ENCODE results near the gene TMEM151B.

Gene TMEM151B

DNA sequence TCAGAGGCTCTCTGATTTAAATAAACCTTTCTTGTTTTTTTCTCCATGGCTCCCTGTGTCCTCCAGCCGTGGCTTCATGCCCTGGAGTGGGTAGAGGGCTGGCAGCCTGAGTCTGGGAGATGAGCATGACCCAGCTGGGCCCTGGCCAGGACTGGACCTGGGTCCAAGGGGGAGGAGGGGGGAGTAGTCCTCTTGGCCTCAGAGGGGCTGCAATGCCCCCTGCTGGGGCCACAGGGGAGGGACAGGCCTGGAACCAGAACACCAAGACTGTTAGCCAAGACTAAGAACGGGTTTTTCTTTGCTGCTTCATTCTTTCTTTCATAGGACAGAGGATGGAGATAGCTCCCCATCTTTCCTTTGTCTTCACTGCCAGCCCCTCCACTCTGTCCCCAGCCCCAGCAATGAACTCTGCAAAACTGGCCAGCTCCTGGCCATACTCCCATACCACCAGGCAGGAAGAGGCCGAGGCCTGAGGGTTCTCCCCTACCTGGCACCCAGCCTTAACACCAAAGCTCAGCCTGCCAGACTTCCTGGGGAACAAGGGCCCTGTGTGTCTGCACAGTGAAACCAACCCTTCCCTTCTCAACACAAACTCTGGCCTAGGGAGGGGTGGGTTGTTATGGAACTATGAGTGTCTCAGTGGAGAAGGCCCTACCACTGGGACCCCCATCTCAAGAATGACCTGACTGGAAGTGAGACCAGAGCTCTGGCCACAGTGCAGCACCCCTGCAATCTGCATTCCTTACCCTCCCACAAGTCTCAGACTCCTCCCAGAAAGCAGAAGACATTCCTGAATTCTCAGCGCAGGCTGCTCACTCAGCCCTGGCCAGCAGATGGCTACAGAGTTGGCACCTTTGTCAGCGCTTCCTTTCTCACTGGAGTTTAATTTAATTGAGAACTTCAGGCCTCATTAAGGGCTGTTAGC lies 35.9 kb upstream of the TMEM151B start:
- H3K4me3 ChIP-seq (ENCODE audit: low read length): no peak overlapping the region
- DNase-seq (ENCODE audit: low read depth): peak; percentile 83
- peaks cover 36% of the 10 kb centered on the region for H3K36me3 ChIP-seq (ENCODE audit: control insufficient read depth, insufficient read depth, low read length, severe bottlenecking)
- peak overlapping the region; percentile 81 for H3K9ac ChIP-seq (ENCODE audit: low read length)
- H3K4me1 ChIP-seq (ENCODE audit: control insufficient read depth, insufficient read depth, low read length): peaks cover 68% of the 10 kb centered on the region
- no peaks in the 10 kb centered on the region for H3K27me3 ChIP-seq (replicated peaks; ENCODE audit: control insufficient read depth, insufficient read depth, low read length)
- H3K9me3 ChIP-seq (ENCODE audit: control insufficient read depth, low read length): no peaks in the 10 kb centered on the region

DNA sequence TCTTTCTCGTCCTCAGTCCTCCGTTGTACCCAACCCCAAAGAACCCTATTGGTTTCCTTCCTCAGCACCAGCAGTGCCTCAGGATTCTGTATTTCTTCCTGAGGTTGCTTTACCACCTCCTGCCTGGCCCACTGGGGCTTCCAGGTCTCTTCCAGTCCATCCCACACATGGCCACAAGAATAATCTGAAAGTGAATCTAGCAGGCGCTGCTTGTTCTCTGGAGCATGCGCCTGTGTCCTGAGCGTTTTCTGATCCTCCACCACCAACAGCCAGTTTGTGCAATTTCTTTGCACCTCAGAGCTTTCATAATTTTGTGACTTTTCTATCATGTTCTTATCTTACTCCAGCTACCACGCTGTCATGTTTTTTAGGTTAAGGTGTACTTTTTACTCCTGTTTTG lies 35.0 kb upstream of the TMEM151B start:
- Histone ChIP-seq H3K36me3 (ENCODE audit: control insufficient read depth, insufficient read depth, low read length, severe bottlenecking) (peaks cover 29% of the 10 kb centered on the region), H3K4me1 (ENCODE audit: control insufficient read depth, insufficient read depth, low read length) (peaks cover 59% of the 10 kb centered on the region), H3K4me3 (ENCODE audit: low read length) (no peak overlapping the region), H3K27me3 (replicated peaks; ENCODE audit: control insufficient read depth, insufficient read depth, low read length) (no peaks in the 10 kb centered on the region), H3K9ac (ENCODE audit: low read length) (peak overlapping the region; percentile 81), H3K9me3 (ENCODE audit: control insufficient read depth, low read length) (no peaks in the 10 kb centered on the region)
- DNase-seq (ENCODE audit: low read depth): no peak

DNA sequence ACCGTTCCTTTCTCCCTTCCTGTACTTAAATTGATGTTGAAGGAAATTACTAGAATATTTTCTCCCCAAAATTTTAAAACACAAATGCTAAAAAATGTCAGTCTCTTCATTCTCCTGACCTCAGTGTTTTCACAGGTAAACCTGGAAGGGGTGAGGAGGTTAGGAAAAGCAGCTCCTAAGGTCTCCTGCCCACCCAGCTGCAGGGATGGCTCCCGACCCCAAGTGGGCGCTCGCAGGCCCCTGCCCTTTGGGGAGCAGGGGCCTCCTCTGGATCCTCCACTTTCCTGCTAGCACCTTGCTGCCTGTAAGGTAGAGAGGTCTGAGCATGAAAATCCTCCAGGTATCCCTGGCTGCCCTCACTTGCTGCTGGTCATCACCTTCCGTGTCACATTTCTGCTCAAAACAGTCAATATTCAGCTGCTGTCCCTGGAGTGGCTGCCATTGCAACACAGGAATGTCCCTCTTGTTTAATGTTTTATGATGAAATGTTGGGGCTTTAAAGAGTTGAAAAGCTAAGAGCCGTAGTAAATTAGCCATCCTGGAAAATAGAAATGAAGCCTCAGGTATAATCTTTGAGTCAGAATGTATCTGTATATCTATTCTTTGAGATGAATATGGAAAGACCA lies 34.2 kb upstream of the TMEM151B start:
- Histone ChIP-seq H3K36me3 (ENCODE audit: control insufficient read depth, insufficient read depth, low read length, severe bottlenecking) (peaks cover 24% of the 10 kb centered on the region), H3K4me1 (ENCODE audit: control insufficient read depth, insufficient read depth, low read length) (peaks cover 58% of the 10 kb centered on the region), H3K27me3 (replicated peaks; ENCODE audit: control insufficient read depth, insufficient read depth, low read length) (no peaks in the 10 kb centered on the region), H3K9me3 (ENCODE audit: control insufficient read depth, low read length) (no peaks in the 10 kb centered on the region), H3K4me3 (ENCODE audit: low read length) (no peak overlapping the region), H3K9ac (ENCODE audit: low read length) (peak overlapping the region; percentile 21)
- no peak for DNase-seq (ENCODE audit: low read depth)

DNA sequence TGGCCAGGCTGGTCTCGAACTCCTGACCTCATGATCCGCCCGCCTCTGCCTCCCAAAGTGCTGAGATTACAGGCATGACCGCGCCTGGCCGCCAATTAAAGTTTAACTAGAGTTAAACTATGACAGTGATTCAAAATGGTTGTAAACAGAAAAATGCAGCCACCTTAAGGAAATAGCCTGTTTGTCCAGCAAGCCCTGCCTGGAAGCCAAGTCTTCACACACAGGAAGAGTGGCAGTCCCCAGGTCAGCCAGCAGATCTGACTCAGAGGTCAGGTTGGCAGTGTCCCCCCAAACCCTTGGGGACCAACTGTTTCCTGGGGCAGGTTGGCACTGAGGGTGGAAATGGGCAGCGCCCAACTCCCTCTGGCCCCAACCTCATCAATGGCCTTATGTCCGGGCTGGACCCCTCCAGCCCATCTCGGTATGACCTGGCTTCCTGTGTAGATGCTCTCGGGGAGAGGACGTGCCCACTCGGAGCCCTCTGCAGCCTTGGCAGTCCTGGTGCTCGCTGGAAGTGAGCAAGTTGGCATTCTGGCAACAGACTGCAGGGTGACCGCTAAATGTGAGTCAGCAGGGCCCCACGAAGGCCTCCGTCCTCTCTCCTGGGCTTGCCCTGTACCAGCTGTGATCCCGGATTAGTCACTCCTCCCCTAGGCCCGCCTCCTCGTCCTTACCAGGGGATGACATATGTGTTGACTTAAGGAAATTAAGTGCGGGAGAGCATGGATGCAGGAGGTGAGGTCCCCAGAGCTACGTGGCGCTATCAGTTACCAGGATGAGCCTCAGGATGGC lies 33.0 kb upstream of the TMEM151B start:
- peaks cover 17% of the 10 kb centered on the region for H3K36me3 ChIP-seq (ENCODE audit: control insufficient read depth, insufficient read depth, low read length, severe bottlenecking)
- peak; percentile 95 for DNase-seq (ENCODE audit: low read depth)
- H3K4me3 ChIP-seq (ENCODE audit: low read length): peak overlapping the region; percentile 79

DNA sequence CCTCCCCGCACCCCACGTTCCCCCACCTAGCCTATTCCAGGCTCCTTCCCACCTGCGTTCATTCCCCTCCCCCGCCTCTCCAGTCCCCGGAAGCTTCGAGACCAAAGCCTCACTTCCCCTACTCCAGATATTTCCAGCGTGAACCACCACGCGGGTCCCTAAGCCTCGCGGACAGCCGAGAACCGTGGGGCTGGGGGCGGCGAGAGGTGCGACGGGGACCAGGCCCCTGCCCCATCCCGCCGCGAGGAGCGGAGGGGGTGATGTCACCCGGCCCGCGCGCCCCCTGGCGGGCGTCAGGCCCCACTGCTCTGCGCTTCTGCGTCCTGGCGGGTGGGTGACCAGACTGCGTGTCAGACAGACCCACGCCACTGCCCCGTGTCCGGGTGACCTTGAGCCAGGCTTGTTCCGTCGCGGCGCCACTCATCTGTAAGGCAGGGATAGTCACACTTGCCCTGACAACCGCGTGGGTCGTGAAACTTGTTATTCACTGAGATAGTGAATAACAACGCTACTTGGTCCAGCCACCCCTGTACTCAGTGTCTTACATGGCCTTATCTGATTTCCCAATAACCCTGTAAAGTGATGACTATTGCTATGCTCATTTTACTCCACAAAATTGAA lies 32.3 kb upstream of the TMEM151B start:
- Histone ChIP-seq H3K9ac (ENCODE audit: low read length) (peak overlapping the region; percentile 68), H3K36me3 (ENCODE audit: control insufficient read depth, insufficient read depth, low read length, severe bottlenecking) (peaks cover 10% of the 10 kb centered on the region), H3K4me1 (ENCODE audit: control insufficient read depth, insufficient read depth, low read length) (peaks cover 56% of the 10 kb centered on the region), H3K4me3 (ENCODE audit: low read length) (peak overlapping the region; percentile 79), H3K9me3 (ENCODE audit: control insufficient read depth, low read length) (no peaks in the 10 kb centered on the region), H3K27me3 (replicated peaks; ENCODE audit: control insufficient read depth, insufficient read depth, low read length) (no peaks in the 10 kb centered on the region)
- DNase-seq (ENCODE audit: low read depth): peak; percentile 94

More for the DNA sequence above, 33.0 kb upstream of the TMEM151B start:
- Histone ChIP-seq H3K9me3 (ENCODE audit: control insufficient read depth, low read length) (no peaks in the 10 kb centered on the region), H3K27me3 (replicated peaks; ENCODE audit: control insufficient read depth, insufficient read depth, low read length) (no peaks in the 10 kb centered on the region), H3K9ac (ENCODE audit: low read length) (peak overlapping the region; percentile 68), H3K4me1 (ENCODE audit: control insufficient read depth, insufficient read depth, low read length) (peaks cover 58% of the 10 kb centered on the region)

DNA sequence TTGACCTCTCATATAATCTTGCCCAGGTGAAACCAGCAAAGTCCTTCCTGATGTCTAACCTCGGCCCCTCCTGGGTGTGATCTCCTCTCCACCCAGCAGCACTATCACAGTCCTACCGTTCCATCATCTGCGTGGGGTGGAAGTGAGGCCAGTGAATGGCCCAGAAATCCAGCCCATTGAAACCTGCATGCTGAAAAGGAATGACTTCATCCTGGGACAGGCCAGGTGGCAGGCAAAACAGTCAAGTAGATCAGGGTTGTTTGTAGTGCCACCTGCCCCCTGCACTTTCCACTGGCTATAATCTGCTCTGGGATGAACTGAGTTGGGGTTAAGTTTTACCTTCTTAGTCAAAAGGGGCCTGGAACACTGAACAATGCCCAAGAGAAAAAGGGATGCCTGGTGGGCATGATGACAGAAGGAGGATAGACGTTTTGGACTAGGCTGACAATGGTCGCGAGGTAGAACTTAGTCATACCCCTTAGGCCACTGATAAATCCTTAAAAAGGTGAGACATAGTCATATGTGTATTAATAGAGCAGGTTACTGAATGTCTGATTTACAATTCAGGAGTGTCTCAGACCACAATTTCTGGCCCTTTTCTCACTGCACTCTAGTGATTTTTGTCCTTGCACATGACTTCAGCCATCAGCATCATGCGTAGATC lies 31.4 kb upstream of the TMEM151B start:
- H3K36me3 ChIP-seq (ENCODE audit: control insufficient read depth, insufficient read depth, low read length, severe bottlenecking): peaks cover 4% of the 10 kb centered on the region
- no peak overlapping the region for H3K9ac ChIP-seq (ENCODE audit: low read length)
- H3K9me3 ChIP-seq (ENCODE audit: control insufficient read depth, low read length): no peaks in the 10 kb centered on the region
- DNase-seq (ENCODE audit: low read depth): no peak
- no peak overlapping the region for H3K4me3 ChIP-seq (ENCODE audit: low read length)
- H3K4me1 ChIP-seq (ENCODE audit: control insufficient read depth, insufficient read depth, low read length): peaks cover 47% of the 10 kb centered on the region
- no peaks in the 10 kb centered on the region for H3K27me3 ChIP-seq (replicated peaks; ENCODE audit: control insufficient read depth, insufficient read depth, low read length)

DNA sequence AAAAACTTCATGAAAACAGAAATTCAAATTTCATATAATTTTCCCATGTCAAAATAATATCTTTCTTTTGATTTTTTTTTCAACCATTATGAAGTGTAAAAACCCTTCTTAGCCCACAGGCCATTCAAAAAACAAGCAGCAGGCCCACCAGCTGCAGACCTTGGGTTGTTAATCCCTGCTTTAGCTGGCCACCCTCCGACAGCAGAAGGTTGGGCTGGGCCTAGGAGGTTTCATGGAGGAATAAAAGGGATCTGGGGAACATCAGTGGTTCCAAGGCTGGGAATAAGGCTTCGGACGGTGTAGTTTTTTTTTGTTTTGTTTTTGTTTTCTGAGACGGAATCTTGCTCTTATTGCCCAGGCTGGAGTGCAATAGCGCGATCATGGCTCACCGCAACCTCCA lies 26.9 kb upstream of the TMEM151B start:
- no peaks in the 10 kb centered on the region for H3K36me3 ChIP-seq (ENCODE audit: control insufficient read depth, insufficient read depth, low read length, severe bottlenecking)
- H3K4me3 ChIP-seq (ENCODE audit: low read length): no peak overlapping the region
- H3K9ac ChIP-seq (ENCODE audit: low read length): no peak overlapping the region
- H3K9me3 ChIP-seq (ENCODE audit: control insufficient read depth, low read length): no peaks in the 10 kb centered on the region
- DNase-seq (ENCODE audit: low read depth): no peak
- H3K4me1 ChIP-seq (ENCODE audit: control insufficient read depth, insufficient read depth, low read length): peaks cover 12% of the 10 kb centered on the region
- no peaks in the 10 kb centered on the region for H3K27me3 ChIP-seq (replicated peaks; ENCODE audit: control insufficient read depth, insufficient read depth, low read length)

DNA sequence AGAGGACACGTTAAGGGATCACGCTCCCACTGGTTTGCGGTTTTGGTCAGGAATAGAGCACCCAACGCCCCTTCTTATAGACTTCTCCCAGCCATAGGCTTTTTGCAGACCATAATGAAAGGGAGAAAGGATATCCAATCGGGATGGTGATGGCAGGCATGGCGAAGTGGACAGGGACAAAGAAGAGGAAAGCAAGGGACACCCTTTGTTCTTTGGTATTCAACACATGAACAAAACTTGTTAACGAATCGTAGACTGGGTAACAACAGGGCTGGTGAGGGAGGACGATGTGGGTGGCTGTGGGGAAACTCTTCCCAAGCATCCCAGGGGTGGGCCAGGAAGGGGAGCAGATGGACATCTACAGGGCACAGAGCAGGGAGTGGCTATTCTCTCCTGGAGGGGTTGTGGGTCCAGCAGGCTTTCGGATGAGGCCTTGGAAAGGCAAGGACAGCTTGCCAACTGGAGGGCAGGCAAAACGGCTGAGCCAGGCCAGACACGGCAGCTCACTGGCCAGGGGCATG lies 24.8 kb upstream of the TMEM151B start:
- peak overlapping the region; percentile 100 for H3K4me3 ChIP-seq (ENCODE audit: low read length)
- no peak for DNase-seq (ENCODE audit: low read depth)
- no peaks in the 10 kb centered on the region for H3K27me3 ChIP-seq (replicated peaks; ENCODE audit: control insufficient read depth, insufficient read depth, low read length)
- no peaks in the 10 kb centered on the region for H3K9me3 ChIP-seq (ENCODE audit: control insufficient read depth, low read length)
- H3K4me1 ChIP-seq (ENCODE audit: control insufficient read depth, insufficient read depth, low read length): peaks cover 23% of the 10 kb centered on the region
- H3K9ac ChIP-seq (ENCODE audit: low read length): peak overlapping the region; percentile 100
- peaks cover 19% of the 10 kb centered on the region for H3K36me3 ChIP-seq (ENCODE audit: control insufficient read depth, insufficient read depth, low read length, severe bottlenecking)

DNA sequence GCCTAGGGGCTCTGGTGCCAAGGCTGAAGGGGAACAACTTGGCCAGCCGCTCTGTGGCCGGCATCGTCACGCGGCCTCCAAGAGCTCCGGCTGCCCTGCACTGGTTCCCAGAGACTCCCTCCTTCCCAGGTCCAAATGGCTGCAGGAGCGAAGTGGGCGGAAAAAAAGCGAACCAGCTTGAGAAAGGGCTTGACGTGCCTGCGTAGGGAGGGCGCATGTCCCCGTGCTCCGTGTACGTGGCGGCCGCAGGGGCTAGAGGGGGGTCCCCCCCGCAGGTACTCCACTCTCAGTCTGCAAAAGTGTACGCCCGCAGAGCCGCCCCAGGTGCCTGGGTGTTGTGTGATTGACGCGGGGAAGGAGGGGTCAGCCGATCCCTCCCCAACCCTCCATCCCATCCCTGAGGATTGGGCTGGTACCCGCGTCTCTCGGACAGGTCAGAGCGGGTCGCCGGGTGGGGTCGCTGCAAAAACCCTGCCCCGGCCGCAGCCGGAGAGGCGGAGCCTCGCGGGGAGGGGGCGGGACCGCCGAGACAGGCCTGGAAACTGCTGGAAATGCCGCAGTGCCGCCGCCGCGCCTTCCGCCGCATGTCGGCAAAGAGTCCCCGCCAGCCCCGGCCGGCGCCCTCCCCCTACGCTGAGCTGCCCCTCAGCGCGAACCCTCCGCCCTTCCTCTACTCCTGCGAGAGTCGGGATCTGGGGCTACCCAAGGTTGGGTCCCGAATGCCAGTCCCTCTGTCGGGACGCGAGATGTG lies 24.2 kb upstream of the TMEM151B start:
- Histone ChIP-seq H3K36me3 (ENCODE audit: control insufficient read depth, insufficient read depth, low read length, severe bottlenecking) (peaks cover 25% of the 10 kb centered on the region), H3K4me3 (ENCODE audit: low read length) (peak overlapping the region; percentile 100), H3K9ac (ENCODE audit: low read length) (peak overlapping the region; percentile 100), H3K9me3 (ENCODE audit: control insufficient read depth, low read length) (no peaks in the 10 kb centered on the region), H3K27me3 (replicated peaks; ENCODE audit: control insufficient read depth, insufficient read depth, low read length) (no peaks in the 10 kb centered on the region), H3K4me1 (ENCODE audit: control insufficient read depth, insufficient read depth, low read length) (peaks cover 23% of the 10 kb centered on the region)
- DNase-seq (ENCODE audit: low read depth): peak; percentile 89

All from adipocyte (in vitro differentiated cells).